ENCODE results near the gene NAGA. TPM values are rescaled to one million over a fixed set of nuclear protein-coding genes. Genes with fewer than 3 reads are reported as not detected.

The NAGA gene
- polyA plus RNA-seq, 12 donors, result 11.1 to 26.2 (median 20.1) TPM; not detected in 1

DNA sequence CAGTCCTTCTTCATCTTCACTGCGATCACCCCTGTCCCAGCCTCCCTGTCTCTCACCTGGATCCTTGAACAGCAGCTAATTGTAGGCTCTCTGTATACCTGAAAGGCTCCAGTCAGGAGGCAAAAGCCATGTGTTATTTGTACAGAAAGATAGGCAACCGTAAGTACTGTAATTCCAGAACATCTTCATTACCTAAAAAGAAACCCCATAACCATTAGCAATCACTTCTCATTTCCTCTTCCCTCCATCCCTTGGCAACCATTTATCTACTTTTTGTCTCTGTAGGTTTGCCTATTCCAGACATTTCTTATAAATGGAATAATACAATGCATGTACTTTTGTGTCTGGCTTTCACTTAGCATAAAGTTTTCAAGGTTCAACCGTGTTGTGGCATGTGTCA, 17.8 kb downstream of the NAGA start:
- DNase-seq, result no peak

GRCh38 chr22:42050641-42051180, 19.9 kb downstream of the NAGA start:
- DNase-seq, result no peak

- no peak for DNase-seq
Measured at GRCh38 chr22:42041784-42042183, 28.8 kb downstream of the NAGA start.

DNA sequence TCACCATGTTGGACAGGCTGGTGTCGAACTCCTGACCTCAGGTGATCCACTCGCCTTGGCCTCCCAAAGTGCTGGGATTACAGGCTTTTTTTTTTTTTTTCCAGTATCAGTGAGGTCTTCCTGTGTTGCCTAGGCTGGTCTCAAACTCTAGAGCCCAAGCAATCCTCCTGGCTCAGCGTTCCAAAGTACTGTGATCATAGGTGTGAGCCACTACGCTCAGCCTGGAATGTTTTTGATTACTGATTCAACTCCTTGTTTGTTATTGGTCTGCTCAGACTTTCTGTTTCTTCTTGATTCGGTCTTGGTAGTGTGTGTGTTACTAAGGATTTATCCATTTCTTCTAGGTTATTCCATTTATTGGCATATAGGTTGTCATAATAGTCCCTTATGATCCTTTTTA, 31.3 kb downstream of the NAGA start:
- no peak for DNase-seq

DNA sequence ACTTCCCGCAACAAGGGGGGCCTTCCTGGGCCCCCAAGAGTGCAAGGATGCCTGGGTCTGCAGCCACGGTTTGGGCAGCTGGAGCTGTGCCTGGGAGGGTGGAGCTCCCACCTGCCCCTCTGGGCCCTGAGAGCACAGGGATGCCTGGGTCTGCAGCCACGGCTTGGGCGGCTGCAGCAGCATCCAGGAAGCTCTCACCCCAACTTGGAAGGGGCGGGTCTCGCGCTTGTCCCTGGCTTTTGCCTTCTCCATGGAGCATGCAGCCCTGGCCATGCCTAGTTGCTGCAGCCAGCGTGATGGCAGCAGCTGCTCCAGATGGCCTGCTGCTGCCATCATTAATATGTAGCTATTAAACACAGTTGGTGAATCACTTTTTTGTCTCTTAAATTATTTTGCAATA, 35.4 kb downstream of the NAGA start:
- DNase-seq, result no peak

DNA sequence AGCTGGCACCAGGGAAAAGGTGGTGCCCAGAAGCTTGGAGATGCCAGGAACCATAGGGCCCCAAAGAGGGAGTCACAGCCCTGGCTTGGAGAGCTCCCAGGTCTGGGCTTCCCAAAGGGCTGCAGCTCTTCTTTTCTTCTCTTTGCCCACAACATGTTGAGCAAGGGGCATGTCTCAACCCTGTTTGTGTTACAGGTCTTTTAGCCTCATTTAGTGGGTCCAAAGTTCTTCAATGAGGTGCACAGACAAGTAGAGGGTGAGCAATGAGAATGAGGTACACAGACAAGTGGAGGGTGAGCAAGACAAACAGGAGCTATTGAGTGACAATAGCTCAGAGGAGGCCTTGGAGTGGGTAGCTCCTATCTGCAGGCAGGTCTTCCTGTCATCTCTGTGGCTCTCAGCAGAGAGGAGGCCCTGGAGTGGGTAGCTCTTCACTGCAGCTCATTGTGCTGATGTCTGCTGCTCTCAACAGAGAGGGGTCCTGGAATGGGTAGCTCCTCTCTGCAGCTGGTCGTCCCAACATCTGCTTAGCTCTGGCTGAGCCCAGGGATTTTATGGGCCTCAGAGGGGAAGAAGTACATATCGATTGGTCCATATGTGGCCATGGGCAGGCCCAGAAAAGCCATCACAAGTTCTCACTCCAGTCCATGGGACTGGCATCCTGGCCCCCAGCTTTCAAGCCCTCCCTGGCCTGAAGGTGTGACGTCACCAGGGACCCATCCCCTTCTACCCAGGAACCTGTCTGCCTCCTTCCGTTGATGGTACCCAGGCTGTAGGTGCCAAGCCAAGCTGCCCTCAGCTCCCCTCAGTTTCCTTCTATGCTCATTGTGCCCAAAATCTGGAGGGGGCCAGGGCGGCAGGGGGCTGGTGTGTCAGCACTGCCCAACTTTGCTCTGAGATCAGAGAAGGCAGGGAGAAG, 37.1 kb downstream of the NAGA start:
- no peak for DNase-seq

GRCh38 chr22:42026705-42027104, 43.9 kb downstream of the NAGA start:
- no peak for DNase-seq

GRCh38 chr22:42025421-42025820, 45.2 kb downstream of the NAGA start:
- DNase-seq, result no peak

DNA sequence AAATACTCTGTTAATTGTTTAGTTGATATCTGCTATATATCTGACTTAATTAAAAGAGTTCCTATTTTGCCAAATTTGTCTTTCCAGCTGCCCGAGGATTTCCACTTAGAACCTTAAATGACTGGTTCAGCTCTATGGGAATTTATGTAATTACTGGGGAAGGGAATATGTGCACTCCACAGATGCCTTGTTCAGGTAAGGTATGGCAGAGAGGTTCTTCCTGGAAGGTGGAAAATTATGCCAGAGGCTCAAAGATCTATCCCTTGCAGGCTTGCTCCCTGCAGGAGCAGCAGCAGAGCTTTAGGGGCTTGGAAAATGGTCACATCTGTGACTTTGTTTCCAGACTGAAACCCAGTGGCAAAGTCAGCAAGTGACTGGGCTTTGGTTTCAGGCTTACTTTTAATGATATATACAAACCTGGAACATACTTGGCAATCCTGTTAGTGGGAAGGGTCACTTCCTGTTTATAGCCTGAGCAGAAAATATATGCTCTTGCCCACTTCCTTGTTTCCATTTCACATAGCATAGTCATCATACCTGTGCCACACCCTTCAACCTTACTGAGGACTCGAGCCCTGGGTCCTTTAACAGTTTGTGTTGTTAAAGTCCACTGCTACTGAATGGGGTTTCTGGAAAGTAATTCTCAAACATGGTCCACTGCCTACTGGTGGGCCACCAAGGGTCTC, 48.3 kb downstream of the NAGA start:
- no peak for DNase-seq

DNA sequence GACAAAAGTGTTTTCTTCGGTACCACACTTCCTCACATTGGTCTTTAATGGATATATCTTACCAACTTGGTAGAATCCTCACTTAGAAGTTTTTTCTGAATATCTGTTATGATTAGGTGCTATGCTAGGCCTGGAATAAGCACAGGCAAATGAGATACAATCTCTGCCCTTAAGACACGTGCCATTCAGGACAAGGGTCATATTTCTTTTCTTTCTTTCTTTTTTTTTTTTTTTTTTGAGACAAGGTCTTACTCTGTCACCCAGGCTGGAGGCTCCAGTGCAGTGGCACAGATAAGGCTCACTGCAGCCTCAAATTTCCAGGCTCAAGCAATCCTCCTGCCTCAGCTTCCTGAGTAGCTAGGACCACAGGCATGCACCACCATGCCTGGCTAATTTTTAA, 49.0 kb downstream of the NAGA start:
- DNase-seq, result no peak

DNA sequence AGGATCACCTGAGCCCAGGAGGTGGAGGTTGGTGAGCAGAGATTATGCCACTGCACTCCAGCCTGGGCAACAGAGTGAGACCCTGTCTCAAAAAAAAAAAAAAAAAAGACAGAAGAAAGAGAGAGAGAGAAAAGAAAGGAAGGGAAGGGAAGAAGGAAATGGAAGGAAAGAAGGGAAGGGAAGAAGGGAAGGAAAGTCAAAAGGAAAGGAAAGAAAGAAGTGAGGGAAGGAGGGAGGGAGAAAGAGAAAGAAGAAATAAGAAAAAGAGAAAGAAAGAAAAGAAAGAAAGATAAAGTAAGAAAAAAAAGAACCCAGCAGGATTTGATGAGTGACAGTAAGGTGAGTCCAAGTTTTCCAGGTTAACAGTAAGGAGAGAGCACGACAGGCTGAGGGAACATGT, 52.4 kb downstream of the NAGA start:
- no peak for DNase-seq

DNA sequence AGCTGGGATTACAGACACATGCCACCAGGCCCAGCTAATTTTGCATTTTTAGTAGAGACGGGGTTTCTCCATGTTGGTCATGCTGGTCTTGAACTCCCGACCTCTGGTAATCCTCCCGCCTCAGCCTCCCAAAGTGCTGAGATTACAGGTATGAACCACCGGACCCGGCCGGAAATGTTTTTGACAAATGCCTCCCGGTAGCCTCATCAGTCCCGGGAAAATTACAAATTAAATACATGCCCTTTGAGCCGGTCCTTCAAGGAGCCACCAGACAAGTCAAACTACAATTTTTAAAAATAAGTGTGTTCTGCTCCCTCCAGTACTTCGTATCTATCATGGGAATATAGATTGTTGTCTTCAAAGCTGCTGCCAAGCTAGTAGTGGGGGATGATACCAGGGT, 54.5 kb downstream of the NAGA start:
- DNase-seq, result no peak

GRCh38 chr22:42013385-42013784, 57.2 kb downstream of the NAGA start:
- no peak for DNase-seq

DNA sequence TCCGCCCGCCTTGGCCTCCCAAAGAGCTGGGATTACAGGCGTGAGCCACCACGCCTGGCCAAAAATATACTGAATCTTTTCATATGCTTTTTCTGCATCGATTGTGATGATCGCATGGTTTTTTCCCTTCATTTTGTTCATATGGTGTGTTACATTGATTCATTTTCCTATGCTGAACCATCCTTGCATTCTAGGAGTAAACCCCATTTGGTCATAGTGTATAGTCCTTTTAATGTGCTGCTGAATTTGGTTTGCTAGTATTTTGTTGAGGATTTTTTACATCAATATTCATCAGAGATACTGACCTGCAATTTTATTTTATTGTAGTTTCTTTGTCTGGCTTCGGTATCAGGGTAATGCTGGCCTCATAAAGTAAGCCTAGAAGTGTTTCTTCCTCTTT, 59.8 kb downstream of the NAGA start:
- no peak for DNase-seq

Other genes starting within 250 kb of the NAGA start
- 100 to 1,000 TPM in 1 of 12 donors, 10 to 100 TPM in 10, not detected in 1; 68.0 to 110 (median 86.1) TPM for gene SREBF2, start 237.7 kb downstream of the NAGA start, polyA plus RNA-seq (ENCODE audit: insufficient read length in 12 of 12)
- gene SHISA8, start 155.7 kb downstream of the NAGA start, polyA plus RNA-seq (ENCODE audit: insufficient read length in 12 of 12), result under 1 TPM in 3 of 12 donors, not detected in 9; 0.13 to 0.40 (median 0.17) TPM
- gene TNFRSF13C, start 144.0 kb downstream of the NAGA start, polyA plus RNA-seq (ENCODE audit: insufficient read length in 12 of 12), result 1 to 10 TPM in 8 of 12 donors, under 1 TPM in 2, not detected in 2; 0.70 to 4.4 (median 1.2) TPM
- gene CENPM, start 123.7 kb downstream of the NAGA start, polyA plus RNA-seq (ENCODE audit: insufficient read length in 12 of 12), result 1 to 10 TPM in 10 of 12 donors, not detected in 2; 4.5 to 9.3 (median 6.1) TPM
- 1 to 10 TPM in 9 of 12 donors, under 1 TPM in 2, not detected in 1; 0.60 to 4.3 (median 1.2) TPM for gene SEPTIN3, start 101.4 kb downstream of the NAGA start, polyA plus RNA-seq (ENCODE audit: insufficient read length in 12 of 12)
- gene WBP2NL, start 72.0 kb downstream of the NAGA start, polyA plus RNA-seq (ENCODE audit: insufficient read length in 12 of 12), result 1 to 10 TPM in 7 of 12 donors, under 1 TPM in 3, not detected in 2; 0.50 to 4.1 (median 1.6) TPM
- 10 to 100 TPM in 11 of 12 donors, not detected in 1; 12.1 to 30.6 (median 18.3) TPM for gene PHETA2, start 3.4 kb upstream of the NAGA start, polyA plus RNA-seq (ENCODE audit: insufficient read length in 12 of 12)
- 100 to 1,000 TPM in 5 of 12 donors, 10 to 100 TPM in 6, not detected in 1; 39.7 to 155 (median 99.5) TPM for gene SMDT1, start 8.9 kb upstream of the NAGA start, polyA plus RNA-seq (ENCODE audit: insufficient read length in 12 of 12)
- 100 to 1,000 TPM in 4 of 12 donors, 10 to 100 TPM in 7, not detected in 1; 76.9 to 146 (median 95.8) TPM for gene NDUFA6, start 20.0 kb upstream of the NAGA start, polyA plus RNA-seq (ENCODE audit: insufficient read length in 12 of 12)
- 1 to 10 TPM in 10 of 12 donors, under 1 TPM in 1, not detected in 1; 0.36 to 6.4 (median 1.7) TPM for gene CYP2D6, start 60.0 kb upstream of the NAGA start, polyA plus RNA-seq (ENCODE audit: insufficient read length in 12 of 12)
- 10 to 100 TPM in 4 of 12 donors, 1 to 10 TPM in 7, not detected in 1; 7.4 to 25.5 (median 9.6) TPM for gene TCF20, start 199.8 kb upstream of the NAGA start, polyA plus RNA-seq (ENCODE audit: insufficient read length in 12 of 12)